ENCODE measurements around the gene ZNF888. TPM values are rescaled to one million over a fixed set of nuclear protein-coding genes. Genes with fewer than 3 reads are reported as not detected.
"Not testable (repeated sequence)": the region's sequence is repeated elsewhere in the genome, so short reads cannot be mapped to it uniquely, and the experiment has no call there.

ZNF888 gene
- total RNA-seq, 1 donor from 2014 or later, result 5.2 TPM

GRCh38 chr19:52880895-52881389, 42.3 kb downstream of the ZNF888 start:
- DNase-seq (ENCODE audit: low read depth in 2 of 2), result no peak

- not testable (repeated sequence) for DNase-seq (ENCODE audit: low read depth in 2 of 2)
Measured at GRCh38 chr19:52872996-52873395, 50.2 kb downstream of the ZNF888 start.

GRCh38 chr19:52871466-52871865, 51.8 kb downstream of the ZNF888 start:
- DNase-seq (ENCODE audit: low read depth in 2 of 2), result no peak

- not testable (repeated sequence) for DNase-seq (ENCODE audit: low read depth in 2 of 2)
Measured at GRCh38 chr19:52868031-52868430, 55.2 kb downstream of the ZNF888 start.

- peak; percentile 67 to 69 for DNase-seq (ENCODE audit: low read depth in 2 of 2)
Measured at GRCh38 chr19:52857378-52858191, 65.6 kb downstream of the ZNF888 start, which contains the start of gene ZNF468. Gene ZNF468 (minus strand): TSS chr19:52857619. CDS start chr19:52854272, 3,347 bp downstream.

GRCh38 chr19:52856540-52857377, 66.5 kb downstream of the ZNF888 start:
- peak; percentile 7 to 25 for DNase-seq (ENCODE audit: low read depth in 2 of 2)

Other genes with a start within 250 kb of the ZNF888 start
- 8.5 and 8.7 TPM in 2 replicates for gene ZNF611, start 188.4 kb downstream of the ZNF888 start, total RNA-seq
- gene ZNF600, start 136.6 kb downstream of the ZNF888 start, total RNA-seq, result 2.2 and 3.0 TPM in 2 replicates
- 10.0 and 20.2 TPM in 2 replicates for gene ZNF28, start 101.8 kb downstream of the ZNF888 start, total RNA-seq
- gene ZNF468, start 65.8 kb downstream of the ZNF888 start, total RNA-seq, result 13.3 and 17.5 TPM in 2 replicates
- gene ZNF320, start 25.8 kb downstream of the ZNF888 start, total RNA-seq, result 5.0 and 8.5 TPM in 2 replicates
- gene ZNF816, start 39.5 kb upstream of the ZNF888 start, total RNA-seq, result 4.6 and 6.5 TPM in 2 replicates
- gene ERVV-1, start 90.5 kb upstream of the ZNF888 start, total RNA-seq, result not detected in 2 replicates
- gene ERVV-2, start 121.3 kb upstream of the ZNF888 start, total RNA-seq, result not detected in 2 replicates
- gene ZNF160, start 180.0 kb upstream of the ZNF888 start, total RNA-seq, result 10.9 and 20.0 TPM in 2 replicates
- gene ZNF415, start 209.5 kb upstream of the ZNF888 start, total RNA-seq, result 1.3 and 2.0 TPM in 2 replicates
- 3.7 and 4.6 TPM in 2 replicates for gene ZNF347, start 235.6 kb upstream of the ZNF888 start, total RNA-seq

Data from lung microvascular endothelial cell (primary cell).